ENCODE results near the gene PVR. TPM values are rescaled to one million over a fixed set of nuclear protein-coding genes. Genes with fewer than 3 reads are reported as not detected.

Gene PVR
- total and polyA plus RNA-seq, 9 of the 15 experiments (the other 6 are each of a cell fraction or from before 2014, with no cell fraction given) = 0.89 to 14.5 (median 9.8) TPM

- Histone ChIP-seq H3K27me3 (ENCODE audit: control insufficient read depth in 2 of 2, insufficient read depth in 2 of 2, low read length in 2 of 2) (no peaks in the 10 kb centered on the region), H3K9ac (ENCODE audit: insufficient read depth in 1 of 2, low read depth in 2 of 2, low read length in 2 of 2) (no peak overlapping the region; a peak in 1 of 4 replicates), H3K79me2 (ENCODE audit: control insufficient read depth, insufficient read depth, low read length) (no peaks in the 10 kb centered on the region), H4K20me1 (replicated peaks; ENCODE audit: control insufficient read depth, insufficient read depth, low read length) (no peaks in the 10 kb centered on the region), H3K27ac (ENCODE audit: extremely low read depth, low read depth, low read length) (no peak overlapping the region), H3K36me3 (ENCODE audit: control insufficient read depth, insufficient read depth, low read length) (no peaks in the 10 kb centered on the region), H3K9me1 (ENCODE audit: control insufficient read depth, insufficient read depth, low read length) (no peaks in the 10 kb centered on the region), H3K4me3 (no peak overlapping the region), H2AFZ (ENCODE audit: low read depth, low read length) (no peak overlapping the region), H3K4me1 (replicated peaks in 1 of 2; ENCODE audit: control insufficient read depth in 2 of 2, insufficient read depth in 2 of 2, low read length in 2 of 2) (peaks cover 3 to 7% of the 10 kb centered on the region in 2 experiments; a peak in 3 of 5 replicates), H3K4me2 (ENCODE audit: insufficient read depth, low read length) (no peak overlapping the region), H3K9me3 (replicated peaks; ENCODE audit: control insufficient read depth, insufficient read depth, low read depth, low read length) (no peaks in the 10 kb centered on the region)
- ChIA-PET POLR2A (interaction anchor here (0.7 to 1.6 kb wide), 6 partner anchors 9 to 26 kb away, joined by 3 to 5 read pairs (median 3); no protein-coding TSS in a partner anchor), CTCF (ENCODE audit: low intra/inter-chr PET ratio) (no interaction called here)
- intact Hi-C loops (cut with micrococcal nuclease) (no loop called here), in situ Hi-C loops (cut with MboI) (no loop called here)
- WGBS (ENCODE audit: insufficient coverage, low coverage, missing lambda C conversion rate) = 28% methylated on average over 11 of the region's 11 CpGs
- no peak for ATAC-seq
- no peak for DNase-seq (ENCODE audit: extremely low read depth in 1 of 4, low spot score in 3 of 4)
- BruUV-seq (replicated peaks) = no TSS peak
- no peak for TF ChIP-seq SMC3 (conservative IDR thresholded peaks at IDR 0.05; ENCODE audit: insufficient read depth, low read depth, low read length)
- no peak for TF ChIP-seq PHF8 (IDR thresholded peaks at IDR 0.05; ENCODE audit: borderline replicate concordance, low read length)
- TF ChIP-seq FOXK2 (conservative IDR thresholded peaks at IDR 0.05 in 1 of 2, IDR thresholded peaks at IDR 0.05 in 1 of 2; ENCODE audit: low read depth in 2 of 2) = no peak
- no peak for TF ChIP-seq SRSF9 (IDR thresholded peaks at IDR 0.05; ENCODE audit: borderline replicate concordance, low read depth, low read length)
- no peak for TF ChIP-seq RAD21 (CRISPR knock-in tag; conservative IDR thresholded peaks at IDR 0.05 in 1 of 2, IDR thresholded peaks at IDR 0.05 in 1 of 2)
- TF ChIP-seq ZNF316 (IDR thresholded peaks at IDR 0.05) = no peak
- no peak for TF ChIP-seq FOXO4 (CRISPR knock-in tag; IDR thresholded peaks at IDR 0.05)
- no peak for TF ChIP-seq RBBP5 (IDR thresholded peaks at IDR 0.05; ENCODE audit: borderline replicate concordance, insufficient read depth, low read length, poor library complexity, severe bottlenecking)
- no peak for TF ChIP-seq NRF1 (conservative IDR thresholded peaks at IDR 0.05 in 1 of 2, IDR thresholded peaks at IDR 0.05 in 1 of 2)
- TF ChIP-seq ZNF830 (CRISPR knock-in tag; IDR thresholded peaks at IDR 0.05) = no peak
- TF ChIP-seq, protein P1, sequence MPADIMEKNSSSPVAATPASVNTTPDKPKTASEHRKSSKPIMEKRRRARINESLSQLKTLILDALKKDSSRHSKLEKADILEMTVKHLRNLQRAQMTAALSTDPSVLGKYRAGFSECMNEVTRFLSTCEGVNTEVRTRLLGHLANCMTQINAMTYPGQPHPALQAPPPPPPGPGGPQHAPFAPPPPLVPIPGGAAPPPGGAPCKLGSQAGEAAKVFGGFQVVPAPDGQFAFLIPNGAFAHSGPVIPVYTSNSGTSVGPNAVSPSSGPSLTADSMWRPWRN (IDR thresholded peaks at IDR 0.05; ENCODE audit: low read depth) = no peak
- TF ChIP-seq MYC (IDR thresholded peaks at IDR 0.05; ENCODE audit: low read depth, low read length) = no peak
- no peak for TF ChIP-seq MYC (CRISPR knock-in tag; IDR thresholded peaks at IDR 0.05; ENCODE audit: borderline replicate concordance, low read depth)
- TF ChIP-seq NFIX (CRISPR knock-in tag; IDR thresholded peaks at IDR 0.05; ENCODE audit: low read depth) = no peak
- no peak for TF ChIP-seq MBD2 (IDR thresholded peaks at IDR 0.05; ENCODE audit: borderline replicate concordance, low read depth)
- no peak for TF ChIP-seq ZNF23 (CRISPR knock-in tag; IDR thresholded peaks at IDR 0.05)
- no peak for FAIRE-seq
Measured at GRCh38 chr19:44636439-44637389, 7.0 kb upstream of the PVR start.
